Type B pancreatic cell (in vitro differentiated cells): ENCODE measurements around the gene TOR1AIP1. TPM values are rescaled to one million over a fixed set of nuclear protein-coding genes. Genes with fewer than 3 reads are reported as not detected.

ENCODE experiments used
- DNase-seq: peaks from one replicate; pipeline ENCODE4 v3.0.0; 2021; ENCODE audit warnings: mixed read lengths; ENCODE audit not compliant: unreplicated experiment; ENCODE audit errors: extremely low spot score
- H3K27ac Mint-ChIP-seq: 2 replicates; pipeline ENCODE4 v1.8.0; 2021; ENCODE audit warnings: mild to moderate bottlenecking, mixed read lengths
- H3K27me3 Mint-ChIP-seq: 2 replicates; pipeline ENCODE4 v1.8.0; 2021; ENCODE audit warnings: mixed read lengths
- H3K36me3 Mint-ChIP-seq: 2 replicates; pipeline ENCODE4 v1.8.0; 2021; ENCODE audit warnings: mixed read lengths
- H3K4me1 Mint-ChIP-seq: one replicate; pipeline ENCODE4 v1.8.0; 2021; ENCODE audit warnings: mixed read lengths; ENCODE audit not compliant: unreplicated experiment
- H3K4me3 Mint-ChIP-seq: 2 replicates; pipeline ENCODE4 v1.8.0; 2021; ENCODE audit warnings: mild to moderate bottlenecking, mixed read lengths
- H3K9me3 Mint-ChIP-seq: 2 replicates; pipeline ENCODE4 v1.8.0; 2021; ENCODE audit warnings: mixed read lengths
- total RNA-seq: library from RNA; stranded (reverse); gene quantifications from 2 replicates; pipeline ENCODE4 v1.2.1, GENCODE V29; 2021; ENCODE audit warnings: low replicate concordance
- TF ChIP-seq, protein P1 (sequence below): fragments of 200-600 bp; sonication (generic); conservative IDR thresholded peaks from 2 replicates; pipeline ENCODE4 v1.5.0; 2021; ENCODE audit warnings: antibody characterized with exemption, mild to moderate bottlenecking

The TOR1AIP1 gene
- total RNA-seq, 1 donor from 2014 or later: 22.7 TPM

GRCh38 chr1:179883040-179883744 lies 1.1 kb downstream of the TOR1AIP1 start:
- DNase-seq: no peak
- no peaks in the 10 kb centered on the region for H3K9me3 Mint-ChIP-seq
- TF ChIP-seq, protein P1, sequence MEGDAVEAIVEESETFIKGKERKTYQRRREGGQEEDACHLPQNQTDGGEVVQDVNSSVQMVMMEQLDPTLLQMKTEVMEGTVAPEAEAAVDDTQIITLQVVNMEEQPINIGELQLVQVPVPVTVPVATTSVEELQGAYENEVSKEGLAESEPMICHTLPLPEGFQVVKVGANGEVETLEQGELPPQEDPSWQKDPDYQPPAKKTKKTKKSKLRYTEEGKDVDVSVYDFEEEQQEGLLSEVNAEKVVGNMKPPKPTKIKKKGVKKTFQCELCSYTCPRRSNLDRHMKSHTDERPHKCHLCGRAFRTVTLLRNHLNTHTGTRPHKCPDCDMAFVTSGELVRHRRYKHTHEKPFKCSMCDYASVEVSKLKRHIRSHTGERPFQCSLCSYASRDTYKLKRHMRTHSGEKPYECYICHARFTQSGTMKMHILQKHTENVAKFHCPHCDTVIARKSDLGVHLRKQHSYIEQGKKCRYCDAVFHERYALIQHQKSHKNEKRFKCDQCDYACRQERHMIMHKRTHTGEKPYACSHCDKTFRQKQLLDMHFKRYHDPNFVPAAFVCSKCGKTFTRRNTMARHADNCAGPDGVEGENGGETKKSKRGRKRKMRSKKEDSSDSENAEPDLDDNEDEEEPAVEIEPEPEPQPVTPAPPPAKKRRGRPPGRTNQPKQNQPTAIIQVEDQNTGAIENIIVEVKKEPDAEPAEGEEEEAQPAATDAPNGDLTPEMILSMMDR: no peak
- H3K27ac Mint-ChIP-seq: peak overlapping the region; percentile 100
- no peaks in the 10 kb centered on the region for H3K36me3 Mint-ChIP-seq
- peaks cover 23% of the 10 kb centered on the region for H3K4me1 Mint-ChIP-seq
- peak overlapping the region; percentile 98 for H3K4me3 Mint-ChIP-seq
- H3K27me3 Mint-ChIP-seq: no peaks in the 10 kb centered on the region

GRCh38 chr1:179883745-179884138 lies 1.7 kb downstream of the TOR1AIP1 start:
- DNase-seq: no peak
- H3K27ac Mint-ChIP-seq: peak overlapping the region; percentile 100

GRCh38 chr1:179888071-179888470 lies 6.0 kb downstream of the TOR1AIP1 start:
- TF ChIP-seq, protein P1: no peak
- H3K27ac Mint-ChIP-seq: no peak overlapping the region

More at GRCh38 chr1:179883745-179884138, 1.7 kb downstream of the TOR1AIP1 start:
- TF ChIP-seq, protein P1: no peak
- Mint-ChIP-seq H3K4me1 (peaks cover 19% of the 10 kb centered on the region), H3K9me3 (no peaks in the 10 kb centered on the region), H3K27me3 (no peaks in the 10 kb centered on the region), H3K4me3 (peak overlapping the region; percentile 98), H3K36me3 (no peaks in the 10 kb centered on the region)

GRCh38 chr1:179889589-179889988 lies 7.5 kb downstream of the TOR1AIP1 start:
- Mint-ChIP-seq H3K36me3 (no peaks in the 10 kb centered on the region), H3K27ac (no peak overlapping the region), H3K27me3 (no peaks in the 10 kb centered on the region), H3K9me3 (no peaks in the 10 kb centered on the region), H3K4me1 (peaks cover 1% of the 10 kb centered on the region), H3K4me3 (no peak overlapping the region)
- TF ChIP-seq, protein P1: no peak
- no peak for DNase-seq

More at GRCh38 chr1:179888071-179888470, 6.0 kb downstream of the TOR1AIP1 start:
- Mint-ChIP-seq H3K27me3 (no peaks in the 10 kb centered on the region), H3K36me3 (no peaks in the 10 kb centered on the region), H3K4me3 (no peak overlapping the region), H3K4me1 (peaks cover 11% of the 10 kb centered on the region), H3K9me3 (no peaks in the 10 kb centered on the region)
- no peak for DNase-seq

DNA sequence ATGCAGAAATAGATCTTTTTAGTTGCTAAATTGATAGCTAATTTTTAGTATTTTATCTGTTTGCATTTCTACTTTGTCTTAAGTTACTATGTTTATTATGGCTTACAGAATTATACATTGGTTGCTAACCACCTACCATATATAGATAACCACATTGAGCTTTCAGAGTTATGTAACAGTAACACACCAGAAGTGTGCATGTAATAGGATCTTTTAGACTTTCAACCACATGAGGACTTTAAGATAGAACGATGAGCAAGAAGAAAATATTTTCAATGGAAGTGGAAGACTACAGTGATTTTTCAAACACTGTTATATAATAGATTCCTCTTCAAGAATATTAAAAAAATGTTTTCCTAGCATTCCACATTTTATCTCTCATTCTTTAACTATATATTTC lies 28.8 kb downstream of the TOR1AIP1 start:
- TF ChIP-seq, protein P1: no peak
- no peaks in the 10 kb centered on the region for H3K4me1 Mint-ChIP-seq
- H3K36me3 Mint-ChIP-seq: peaks cover 23% of the 10 kb centered on the region
- H3K27me3 Mint-ChIP-seq: no peaks in the 10 kb centered on the region
- no peak overlapping the region for H3K4me3 Mint-ChIP-seq
- DNase-seq: no peak
- H3K27ac Mint-ChIP-seq: no peak overlapping the region
- H3K9me3 Mint-ChIP-seq: no peaks in the 10 kb centered on the region
